ENCODE results near the gene SUOX. TPM values are rescaled to one million over a fixed set of nuclear protein-coding genes. Genes with fewer than 3 reads are reported as not detected.
A peak's percentile ranks its signal among the peaks of the same experiment; 100 is the strongest.

The SUOX gene
- total RNA-seq, 4 donors from 2014 or later, result 16.5 to 38.9 (median 27.0) TPM

- DNase-seq, result no peak
Observed at GRCh38 chr12:56042843-56043242, 45.8 kb downstream of the SUOX start.

GRCh38 chr12:56046027-56046780, 49.1 kb downstream of the SUOX start:
- H3K9me3 ChIP-seq, result no peaks in the 10 kb centered on the region
- H3K27me3 ChIP-seq, result no peaks in the 10 kb centered on the region
- no peak for DNase-seq
- no peak for TF ChIP-seq CTCF (IDR thresholded peaks at IDR 0.05)
- no peak for TF ChIP-seq POLR2A (IDR thresholded peaks at IDR 0.05)
- H3K36me3 ChIP-seq, result peaks cover 0 to 30% (median 0%) of the 10 kb centered on the region in 3 donors
- H3K4me3 ChIP-seq, result no peak overlapping the region
- no peak overlapping the region for H3K27ac ChIP-seq
- peaks cover 0 to 15% (median 2%) of the 10 kb centered on the region in 4 donors for H3K4me1 ChIP-seq

More at GRCh38 chr12:56042843-56043242, 45.8 kb downstream of the SUOX start:
- Histone ChIP-seq H3K4me1 (peaks cover 0 to 19% (median 2%) of the 10 kb centered on the region in 4 donors), H3K27ac (peak overlapping the region; percentile 88 to 91 (median 89)), H3K27me3 (no peaks in the 10 kb centered on the region), H3K9me3 (no peaks in the 10 kb centered on the region), H3K36me3 (peaks cover 0 to 30% (median 0%) of the 10 kb centered on the region in 3 donors), H3K4me3 (peak overlapping the region; percentile 60 to 88 (median 72))
- TF ChIP-seq POLR2A (IDR thresholded peaks at IDR 0.05) (peak in 1 of 2 donors; percentile 49), CTCF (IDR thresholded peaks at IDR 0.05) (peak in 2 of 6 experiments; percentile 14 to 28)

- DNase-seq, result no peak
- H3K9me3 ChIP-seq, result no peaks in the 10 kb centered on the region
- no peak for TF ChIP-seq POLR2A (IDR thresholded peaks at IDR 0.05)
- no peak for TF ChIP-seq CTCF (IDR thresholded peaks at IDR 0.05)
- H3K4me3 ChIP-seq, result no peak overlapping the region
- no peaks in the 10 kb centered on the region for H3K36me3 ChIP-seq
- H3K4me1 ChIP-seq, result no peaks in the 10 kb centered on the region
- no peak overlapping the region for H3K27ac ChIP-seq
- H3K27me3 ChIP-seq, result no peaks in the 10 kb centered on the region
Observed at GRCh38 chr12:56053407-56053893, 56.4 kb downstream of the SUOX start.

Other genes with a start within 250 kb of the SUOX start
- gene SARNP, start 179.6 kb upstream of the SUOX start, total RNA-seq, result 10 to 100 TPM; 21.9 to 60.2 (median 44.9) TPM
- gene ORMDL2, start 179.2 kb upstream of the SUOX start, total RNA-seq, result 10 to 100 TPM in 3 of 4 donors, 1 to 10 TPM in 1; 5.0 to 31.2 (median 24.2) TPM
- gene DNAJC14, start 167.7 kb upstream of the SUOX start, total RNA-seq, result 10 to 100 TPM; 35.4 to 43.4 (median 43.0) TPM
- gene MMP19, start 154.3 kb upstream of the SUOX start, total RNA-seq, result 10 to 100 TPM in 1 of 4 donors, 1 to 10 TPM in 3; 3.3 to 44.6 (median 5.2) TPM
- gene PYM1, start 69.4 kb upstream of the SUOX start, total RNA-seq, result 10 to 100 TPM; 49.1 to 63.7 (median 52.4) TPM
- 100 to 1,000 TPM; 181 to 447 (median 331) TPM for gene DGKA, start 66.1 kb upstream of the SUOX start, total RNA-seq
- 1 to 10 TPM; 2.5 to 10.0 (median 3.0) TPM for gene PMEL, start 31.2 kb upstream of the SUOX start, total RNA-seq
- 10 to 100 TPM in 3 of 4 donors, 1 to 10 TPM in 1; 7.7 to 55.3 (median 13.4) TPM for gene CDK2, start 30.4 kb upstream of the SUOX start, total RNA-seq
- gene RAB5B, start 23.2 kb upstream of the SUOX start, total RNA-seq, result 10 to 100 TPM; 70.7 to 96.6 (median 84.2) TPM
- 1 to 10 TPM; 2.8 to 7.4 (median 3.6) TPM for gene IKZF4, start 23.8 kb downstream of the SUOX start, total RNA-seq
- 1,000 to 10,000 TPM in 1 of 4 donors, 100 to 1,000 TPM in 3; 564 to 1,937 (median 779) TPM for gene RPS26, start 44.6 kb downstream of the SUOX start, total RNA-seq
- 100 to 1,000 TPM in 3 of 4 donors, 10 to 100 TPM in 1; 61.9 to 532 (median 451) TPM for gene ERBB3, start 82.9 kb downstream of the SUOX start, total RNA-seq
- gene PA2G4, start 107.3 kb downstream of the SUOX start, total RNA-seq, result 100 to 1,000 TPM in 1 of 4 donors, 10 to 100 TPM in 3; 34.3 to 221 (median 48.7) TPM
- gene RPL41, start 119.4 kb downstream of the SUOX start, total RNA-seq, result 1,000 to 10,000 TPM; 1,852 to 2,996 (median 2,194) TPM
- 1 to 10 TPM; 2.0 to 5.5 (median 3.8) TPM for gene ZC3H10, start 121.0 kb downstream of the SUOX start, total RNA-seq
- gene ESYT1, start 131.0 kb downstream of the SUOX start, total RNA-seq, result 10 to 100 TPM; 36.3 to 62.7 (median 53.2) TPM
- 10 to 100 TPM; 16.0 to 46.2 (median 21.3) TPM for gene MYL6B, start 155.3 kb downstream of the SUOX start, total RNA-seq
- gene MYL6, start 161.1 kb downstream of the SUOX start, total RNA-seq, result 1,000 to 10,000 TPM; 1,247 to 1,872 (median 1,541) TPM
- gene SMARCC2, start 192.2 kb downstream of the SUOX start, total RNA-seq, result 100 to 1,000 TPM in 3 of 4 donors, 10 to 100 TPM in 1; 85.6 to 299 (median 139) TPM
- 10 to 100 TPM; 23.8 to 52.0 (median 37.6) TPM for gene RNF41, start 224.6 kb downstream of the SUOX start, total RNA-seq
- 10 to 100 TPM; 15.3 to 25.3 (median 23.5) TPM for gene NABP2, start 227.1 kb downstream of the SUOX start, total RNA-seq
- gene SLC39A5, start 232.8 kb downstream of the SUOX start, total RNA-seq, result 100 to 1,000 TPM in 3 of 4 donors, 10 to 100 TPM in 1; 96.6 to 950 (median 626) TPM